ENCODE results near the gene GABBR2. TPM values are rescaled to one million over a fixed set of nuclear protein-coding genes. Genes with fewer than 3 reads are reported as not detected.

Gene GABBR2
- total RNA-seq, 1 experiment from 2014 or later, result 6.3 TPM

DNA sequence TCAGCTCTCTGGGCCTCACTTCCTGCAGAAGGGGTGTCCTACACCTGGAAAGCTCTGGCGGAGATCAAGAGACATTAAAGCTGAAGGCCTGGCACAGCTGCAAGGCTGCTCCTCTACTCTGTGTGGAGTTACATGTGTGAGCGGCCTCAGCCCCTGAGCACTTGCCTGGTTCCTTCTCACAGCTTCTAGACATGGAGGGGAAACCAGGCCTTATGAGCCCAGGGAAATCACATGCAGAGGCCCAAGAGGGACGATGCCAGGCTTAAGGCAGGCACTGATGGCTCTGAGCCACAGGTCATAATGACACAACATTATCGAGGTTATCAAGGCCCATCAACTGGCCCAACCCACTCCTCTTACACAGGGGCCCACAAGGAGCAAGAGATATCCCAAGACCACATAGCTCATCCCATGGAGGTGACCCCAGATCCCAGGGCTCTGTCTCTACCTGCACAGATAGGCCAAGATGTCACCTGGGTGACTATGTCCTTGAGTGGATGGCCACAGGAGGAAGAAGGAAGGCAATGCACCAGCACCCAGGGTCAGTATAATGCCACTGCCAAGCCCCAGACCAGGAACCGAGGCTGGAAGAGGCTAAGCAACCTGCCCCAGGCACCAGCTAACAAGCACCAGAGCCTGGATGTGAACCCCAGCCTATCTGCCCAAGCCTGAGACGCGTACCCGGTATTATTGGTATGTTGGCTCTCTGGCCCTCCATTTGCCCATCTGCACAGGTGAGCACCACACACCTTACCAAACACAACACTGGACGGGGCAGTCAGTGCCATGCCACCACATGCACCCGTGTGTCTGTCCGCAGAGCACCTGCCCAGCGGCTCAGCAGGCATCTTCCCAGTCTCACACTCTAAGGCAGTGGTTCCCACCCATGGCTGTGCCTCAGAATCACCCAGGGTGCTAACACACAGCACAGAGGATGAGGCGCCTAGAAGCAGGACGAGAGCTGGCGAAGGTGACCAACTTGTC is 143.3 kb downstream of the GABBR2 start:
- Histone ChIP-seq H3K36me3 (ENCODE audit: control insufficient read depth, insufficient read depth, low read length) (no peaks in the 10 kb centered on the region), H3K27ac (ENCODE audit: low read length) (no peak overlapping the region), H3K27me3 (ENCODE audit: control insufficient read depth, insufficient read depth, low read length) (no peaks in the 10 kb centered on the region), H3K9me3 (ENCODE audit: control insufficient read depth, insufficient read depth, low read depth, low read length) (no peaks in the 10 kb centered on the region), H3K4me3 (ENCODE audit: low read depth in 2 of 2, low read length in 2 of 2) (no peak overlapping the region), H3K4me1 (ENCODE audit: control insufficient read depth, insufficient read depth, low read length) (no peaks in the 10 kb centered on the region)
- no peak for TF ChIP-seq TCF7L2 (IDR thresholded peaks at IDR 0.05; ENCODE audit: low read depth, low read length)
- TF ChIP-seq, protein P1, sequence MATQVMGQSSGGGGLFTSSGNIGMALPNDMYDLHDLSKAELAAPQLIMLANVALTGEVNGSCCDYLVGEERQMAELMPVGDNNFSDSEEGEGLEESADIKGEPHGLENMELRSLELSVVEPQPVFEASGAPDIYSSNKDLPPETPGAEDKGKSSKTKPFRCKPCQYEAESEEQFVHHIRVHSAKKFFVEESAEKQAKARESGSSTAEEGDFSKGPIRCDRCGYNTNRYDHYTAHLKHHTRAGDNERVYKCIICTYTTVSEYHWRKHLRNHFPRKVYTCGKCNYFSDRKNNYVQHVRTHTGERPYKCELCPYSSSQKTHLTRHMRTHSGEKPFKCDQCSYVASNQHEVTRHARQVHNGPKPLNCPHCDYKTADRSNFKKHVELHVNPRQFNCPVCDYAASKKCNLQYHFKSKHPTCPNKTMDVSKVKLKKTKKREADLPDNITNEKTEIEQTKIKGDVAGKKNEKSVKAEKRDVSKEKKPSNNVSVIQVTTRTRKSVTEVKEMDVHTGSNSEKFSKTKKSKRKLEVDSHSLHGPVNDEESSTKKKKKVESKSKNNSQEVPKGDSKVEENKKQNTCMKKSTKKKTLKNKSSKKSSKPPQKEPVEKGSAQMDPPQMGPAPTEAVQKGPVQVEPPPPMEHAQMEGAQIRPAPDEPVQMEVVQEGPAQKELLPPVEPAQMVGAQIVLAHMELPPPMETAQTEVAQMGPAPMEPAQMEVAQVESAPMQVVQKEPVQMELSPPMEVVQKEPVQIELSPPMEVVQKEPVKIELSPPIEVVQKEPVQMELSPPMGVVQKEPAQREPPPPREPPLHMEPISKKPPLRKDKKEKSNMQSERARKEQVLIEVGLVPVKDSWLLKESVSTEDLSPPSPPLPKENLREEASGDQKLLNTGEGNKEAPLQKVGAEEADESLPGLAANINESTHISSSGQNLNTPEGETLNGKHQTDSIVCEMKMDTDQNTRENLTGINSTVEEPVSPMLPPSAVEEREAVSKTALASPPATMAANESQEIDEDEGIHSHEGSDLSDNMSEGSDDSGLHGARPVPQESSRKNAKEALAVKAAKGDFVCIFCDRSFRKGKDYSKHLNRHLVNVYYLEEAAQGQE (IDR thresholded peaks at IDR 0.05; ENCODE audit: insufficient read depth in 1 of 2, low read depth in 2 of 2, low read length in 1 of 2), result no peak
- TF ChIP-seq SIN3A (IDR thresholded peaks at IDR 0.05; ENCODE audit: borderline replicate concordance, insufficient read depth, low read depth, low read length), result no peak
- no peak for TF ChIP-seq POLR2AphosphoS5 (IDR thresholded peaks at IDR 0.05; ENCODE audit: low read depth, low read length)
- TF ChIP-seq, protein P2, sequence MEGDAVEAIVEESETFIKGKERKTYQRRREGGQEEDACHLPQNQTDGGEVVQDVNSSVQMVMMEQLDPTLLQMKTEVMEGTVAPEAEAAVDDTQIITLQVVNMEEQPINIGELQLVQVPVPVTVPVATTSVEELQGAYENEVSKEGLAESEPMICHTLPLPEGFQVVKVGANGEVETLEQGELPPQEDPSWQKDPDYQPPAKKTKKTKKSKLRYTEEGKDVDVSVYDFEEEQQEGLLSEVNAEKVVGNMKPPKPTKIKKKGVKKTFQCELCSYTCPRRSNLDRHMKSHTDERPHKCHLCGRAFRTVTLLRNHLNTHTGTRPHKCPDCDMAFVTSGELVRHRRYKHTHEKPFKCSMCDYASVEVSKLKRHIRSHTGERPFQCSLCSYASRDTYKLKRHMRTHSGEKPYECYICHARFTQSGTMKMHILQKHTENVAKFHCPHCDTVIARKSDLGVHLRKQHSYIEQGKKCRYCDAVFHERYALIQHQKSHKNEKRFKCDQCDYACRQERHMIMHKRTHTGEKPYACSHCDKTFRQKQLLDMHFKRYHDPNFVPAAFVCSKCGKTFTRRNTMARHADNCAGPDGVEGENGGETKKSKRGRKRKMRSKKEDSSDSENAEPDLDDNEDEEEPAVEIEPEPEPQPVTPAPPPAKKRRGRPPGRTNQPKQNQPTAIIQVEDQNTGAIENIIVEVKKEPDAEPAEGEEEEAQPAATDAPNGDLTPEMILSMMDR (IDR thresholded peaks at IDR 0.05), result no peak
- no TSS peak for BruUV-seq (replicated peaks)
- ChIA-PET CTCF (no interaction called here), POLR2A (no interaction called here)
- DNase-seq (ENCODE audit: low read depth, low spot score) (no peak), ATAC-seq (no peak)
- in situ Hi-C loops (cut with HindIII; ENCODE audit: low pct_unique_long_range_greater_than_20kb, low sequenced_read_pairs), result no loop called here
- intact Hi-C loops (cut with micrococcal nuclease; ENCODE audit: unreplicated experiment), result no loop called here

DNA sequence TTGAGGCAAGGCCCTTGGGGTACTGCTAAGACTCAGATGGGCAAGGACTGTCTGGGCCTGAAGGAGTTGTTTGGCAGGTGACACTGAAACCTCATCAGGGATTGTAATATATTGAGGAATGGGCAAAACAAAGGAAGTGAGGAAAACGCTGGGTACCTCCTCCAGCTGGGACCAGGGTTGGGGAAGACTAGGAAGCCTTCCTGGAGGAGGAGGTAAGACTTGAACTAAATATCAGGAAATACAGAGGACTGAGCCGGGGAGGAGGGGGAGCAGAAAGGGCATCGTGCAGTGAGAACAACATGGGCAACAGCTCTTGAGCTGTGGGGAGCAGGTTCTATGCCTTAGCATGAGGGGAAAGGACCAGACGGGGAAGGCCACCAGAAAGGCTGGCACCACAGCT is 144.0 kb downstream of the GABBR2 start:
- DNase-seq (ENCODE audit: low read depth, low spot score), result no peak
- TF ChIP-seq, protein P2 (IDR thresholded peaks at IDR 0.05), result no peak
- TF ChIP-seq, protein P1 (IDR thresholded peaks at IDR 0.05; ENCODE audit: insufficient read depth in 1 of 2, low read depth in 2 of 2, low read length in 1 of 2), result no peak
- TF ChIP-seq SIN3A (IDR thresholded peaks at IDR 0.05; ENCODE audit: borderline replicate concordance, insufficient read depth, low read depth, low read length) (no peak), POLR2AphosphoS5 (IDR thresholded peaks at IDR 0.05; ENCODE audit: low read depth, low read length) (no peak), TCF7L2 (IDR thresholded peaks at IDR 0.05; ENCODE audit: low read depth, low read length) (no peak)
- no peak overlapping the region for H3K27ac ChIP-seq (ENCODE audit: low read length)
- no TSS peak for BruUV-seq (replicated peaks)
- H3K36me3 ChIP-seq (ENCODE audit: control insufficient read depth, insufficient read depth, low read length), result no peaks in the 10 kb centered on the region
- in situ Hi-C loops (cut with HindIII; ENCODE audit: low pct_unique_long_range_greater_than_20kb, low sequenced_read_pairs), result no loop called here
- H3K9me3 ChIP-seq (ENCODE audit: control insufficient read depth, insufficient read depth, low read depth, low read length), result no peaks in the 10 kb centered on the region
- no peaks in the 10 kb centered on the region for H3K27me3 ChIP-seq (ENCODE audit: control insufficient read depth, insufficient read depth, low read length)
- ATAC-seq, result no peak
- CTCF ChIA-PET, result no interaction called here
- no peak overlapping the region for H3K4me3 ChIP-seq (ENCODE audit: low read depth in 2 of 2, low read length in 2 of 2)
- intact Hi-C loops (cut with micrococcal nuclease; ENCODE audit: unreplicated experiment), result no loop called here
- no peaks in the 10 kb centered on the region for H3K4me1 ChIP-seq (ENCODE audit: control insufficient read depth, insufficient read depth, low read length)
- POLR2A ChIA-PET, result no interaction called here
